GM12878 (cell line): ENCODE measurements around the gene EXD3. TPM values are rescaled to one million over a fixed set of nuclear protein-coding genes. Genes with fewer than 3 reads are reported as not detected.
A peak's percentile ranks its signal among the peaks of the same experiment; 100 is the strongest.

Experiments used
- BACH1 ChIP-seq: fragments of 450-650 bp; IDR thresholded peaks from 2 replicates; pipeline ENCODE4 v1.6.1; 2017; ENCODE audit warnings: mild to moderate bottlenecking, borderline replicate concordance
- BCLAF1 ChIP-seq: fragments of 450-650 bp; IDR thresholded peaks from 2 replicates; pipeline ENCODE4 v1.6.1; 2017; ENCODE audit warnings: antibody characterized with exemption, mild to moderate bottlenecking, moderate library complexity
- CBX3 ChIP-seq: fragments of 200-600 bp; sonication (generic); IDR thresholded peaks from 2 replicates; pipeline ENCODE4 v1.6.1; 2016; ENCODE audit warnings: low read depth, borderline replicate concordance
- CREB1 ChIP-seq: IDR thresholded peaks from 2 replicates; pipeline ENCODE4 v1.6.1; 2012; ENCODE audit warnings: low read depth, mild to moderate bottlenecking, inconsistent platforms
- CUX1 ChIP-seq: IDR thresholded peaks from 2 replicates; pipeline ENCODE4 v1.6.1; 2012; ENCODE audit warnings: improper control_type of control experiment, low read depth, low read length; ENCODE audit not compliant: insufficient replicate concordance
- IRF4 ChIP-seq: IDR thresholded peaks from 2 replicates; pipeline ENCODE4 v1.6.1; 2011; ENCODE audit warnings: low read depth, low read length
- LARP7 ChIP-seq: fragments of 450-650 bp; IDR thresholded peaks from 2 replicates; pipeline ENCODE4 v1.6.1; 2017; ENCODE audit warnings: mild to moderate bottlenecking
- NBN ChIP-seq: fragments of 450-650 bp; IDR thresholded peaks from 2 replicates; pipeline ENCODE4 v1.6.1; 2016
- NFIC ChIP-seq: IDR thresholded peaks from 2 replicates; pipeline ENCODE4 v1.6.1; 2012; ENCODE audit warnings: low read depth, mild to moderate bottlenecking, inconsistent platforms, low read length, moderate library complexity
- NR2C1 ChIP-seq: fragments of 450-650 bp; IDR thresholded peaks from 2 replicates; pipeline ENCODE4 v1.6.1; 2017; ENCODE audit warnings: antibody characterized with exemption, mild to moderate bottlenecking, moderate library complexity
- PAX8 ChIP-seq: fragments of 450-650 bp; IDR thresholded peaks from 2 replicates; pipeline ENCODE4 v1.6.1; 2017; ENCODE audit warnings: mild to moderate bottlenecking, moderate library complexity
- PBX3 ChIP-seq: IDR thresholded peaks from 2 replicates; pipeline ENCODE4 v1.6.1; 2011; ENCODE audit warnings: mild to moderate bottlenecking, low read depth, low read length, moderate library complexity; ENCODE audit not compliant: insufficient replicate concordance
- RAD51 ChIP-seq: fragments of 450-650 bp; IDR thresholded peaks from 2 replicates; pipeline ENCODE4 v1.6.1; 2016; ENCODE audit warnings: moderate library complexity, mild to moderate bottlenecking, inconsistent platforms
- SMC3 ChIP-seq: IDR thresholded peaks from 2 replicates; pipeline ENCODE4 v1.6.1; 2011; ENCODE audit warnings: low read length, improper control_type of control experiment, borderline replicate concordance
- SREBF2 ChIP-seq: IDR thresholded peaks from 2 replicates; pipeline ENCODE4 v1.6.1; 2012; ENCODE audit warnings: mild to moderate bottlenecking, low read length
- TAF1 ChIP-seq: IDR thresholded peaks from 2 replicates; pipeline ENCODE4 v1.6.1; 2011; ENCODE audit warnings: mild to moderate bottlenecking, low read depth, low read length, borderline replicate concordance
- TCF7 ChIP-seq: IDR thresholded peaks from 2 replicates; pipeline ENCODE4 v1.6.1; 2014; ENCODE audit warnings: antibody characterized with exemption, borderline replicate concordance
- YY1 ChIP-seq: IDR thresholded peaks from 2 replicates; pipeline ENCODE4 v1.6.1; 2011; ENCODE audit warnings: low read depth, mild to moderate bottlenecking, low read length
- ZNF592 ChIP-seq: fragments of 450-650 bp; IDR thresholded peaks from 2 replicates; pipeline ENCODE4 v1.6.1; 2017; ENCODE audit warnings: mild to moderate bottlenecking, moderate library complexity
- ZZZ3 ChIP-seq: IDR thresholded peaks from 2 replicates; pipeline ENCODE4 v1.6.1; 2011; ENCODE audit warnings: low read depth; ENCODE audit not compliant: control insufficient read depth, insufficient read length
- polyA plus RNA-seq, 11 experiments: library from polyadenylated mRNA; depleted of rRNA in 4 of 11; unstranded in 6 of 11; stranded (reverse) in 5 of 11; fragments of >200 nt; fragmentation: Nextera tagmentation in 4 of 11; fragmentation: Illumina TruSeq in 1 of 11; extraction: Ambion mirVana in 4 of 11; extraction: Trizol in 1 of 11; gene quantifications; 1 replicate in 1 of 11; 2 replicates in 10 of 11; pipeline versions ENCODE4 v1.2.1 to v1.2.3, GENCODE V29; 2011 to 2016; ENCODE audit warnings: inconsistent platforms in 2 of 11, missing spikeins in 2 of 11, low read depth in 1 of 11
- total RNA-seq, 4 experiments: library from RNA; depleted of rRNA in 3 of 4; stranded (reverse); fragments of >200 nt in 3 of 4; fragmentation: Illumina TruSeq in 1 of 4; extraction: Trizol in 1 of 4; gene quantifications; 2 replicates each; pipeline versions ENCODE4 v1.2.1 to v1.2.3, GENCODE V29; 2013 to 2021

Gene EXD3
- total and polyA plus RNA-seq, 10 of the 15 experiments (the other 5 are each of a cell fraction or from before 2014, with no cell fraction given), result 0.21 to 7.1 (median 3.6) TPM

GRCh38 chr9:137302118-137302448, 120.9 kb downstream of the EXD3 start, which contains the start of gene NRARP (continued):
- TF ChIP-seq ZNF592 (no peak), RAD51 (no peak), LARP7 (no peak), IRF4 (no peak), YY1 (peak; percentile 94), NBN (no peak), TCF7 (no peak), PAX8 (no peak), CREB1 (peak; percentile 73), SMC3 (no peak), CBX3 (no peak), ZZZ3 (no peak), SREBF2 (no peak), NR2C1 (peak; percentile 15; the same call in 1 of the 2 replicates), NFIC (no peak), CUX1 (no peak), TAF1 (peak; percentile 61; the same call in 1 of the 2 replicates), PBX3 (no peak), BCLAF1 (no peak), BACH1 (peak; percentile 69; the same call in 1 of the 2 replicates)
